GM19035 (cell line): ENCODE data around the gene RRP8.

Experiments used
- ATAC-seq: cut with Tn5 transposase; IDR thresholded peaks from one replicate; pipeline ENCODE4 v1.9.1; 2021; ENCODE audit not compliant: unreplicated experiment

The RRP8 gene

GRCh38 chr11:6570691-6571427 lies 32.6 kb downstream of the RRP8 start:
- ATAC-seq = no peak

DNA sequence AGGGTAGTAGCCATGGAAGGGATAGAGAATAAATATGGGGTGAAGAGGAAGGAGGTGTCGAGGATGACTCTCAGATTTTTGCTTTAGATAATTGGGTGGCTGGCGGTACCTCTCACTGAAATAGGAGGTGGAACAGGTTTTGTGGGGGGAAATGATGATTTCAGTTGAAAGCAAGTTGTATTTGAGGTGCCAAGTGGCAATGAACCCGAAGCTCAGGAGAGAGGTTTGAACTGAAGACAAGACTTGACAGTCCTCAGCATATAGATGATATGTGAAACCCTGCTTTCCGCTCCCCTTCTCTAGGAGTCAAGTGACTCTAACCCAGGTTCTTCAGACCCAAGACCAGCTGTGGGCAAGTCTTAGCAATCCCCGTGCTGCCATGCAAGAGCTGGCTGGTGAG lies 33.7 kb downstream of the RRP8 start:
- ATAC-seq = no peak

- no peak for ATAC-seq
Observed at GRCh38 chr11:6568191-6568918, 35.1 kb downstream of the RRP8 start.

- no peak for ATAC-seq
Observed at GRCh38 chr11:6567371-6567745, 36.1 kb downstream of the RRP8 start.

- ATAC-seq = no peak
Observed at GRCh38 chr11:6566704-6567370, 36.6 kb downstream of the RRP8 start.

- no peak for ATAC-seq
Observed at GRCh38 chr11:6565988-6566703, 37.3 kb downstream of the RRP8 start.

DNA sequence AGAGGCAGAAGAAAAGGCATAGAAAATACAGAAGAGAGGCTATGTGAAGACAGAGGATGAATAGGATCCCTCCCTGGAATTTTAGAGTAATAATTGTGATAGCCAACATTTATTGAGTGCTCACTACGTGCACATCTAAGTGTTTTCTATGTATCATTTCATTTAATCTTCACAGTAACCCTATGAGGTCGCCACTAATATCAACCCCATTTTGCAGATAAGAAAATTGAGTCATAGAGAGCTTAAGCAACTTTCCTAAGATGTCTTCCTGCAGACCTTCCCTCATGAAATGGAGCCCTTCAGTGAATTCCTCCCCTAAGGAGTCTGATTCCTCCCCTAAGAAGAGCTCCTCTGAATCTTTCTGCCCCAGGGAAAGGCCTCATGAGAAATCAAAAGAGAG lies 38.1 kb downstream of the RRP8 start:
- no peak for ATAC-seq

GRCh38 chr11:6563667-6564066 lies 39.7 kb downstream of the RRP8 start:
- no peak for ATAC-seq

- no peak for ATAC-seq
Observed at GRCh38 chr11:6563121-6563619, 40.2 kb downstream of the RRP8 start.

DNA sequence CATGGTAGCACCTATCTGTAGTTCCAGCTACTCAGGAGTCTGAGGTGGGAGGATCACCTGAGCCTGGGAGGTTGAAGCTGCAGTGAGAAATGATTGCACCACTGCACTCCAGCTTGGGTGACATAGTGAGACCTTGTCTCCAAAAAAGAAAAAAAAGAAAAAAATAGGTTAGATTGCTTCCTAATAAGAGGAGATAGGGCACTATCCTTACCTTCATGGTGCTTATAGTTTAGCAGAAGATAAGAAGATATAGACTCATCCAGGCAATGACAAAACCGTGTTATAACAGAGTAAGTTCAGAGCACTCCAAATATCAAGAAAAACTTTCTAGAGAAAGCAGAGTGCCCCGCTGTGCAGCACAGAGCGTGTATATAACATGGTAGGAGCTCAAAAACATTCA lies 42.1 kb downstream of the RRP8 start:
- no peak for ATAC-seq

DNA sequence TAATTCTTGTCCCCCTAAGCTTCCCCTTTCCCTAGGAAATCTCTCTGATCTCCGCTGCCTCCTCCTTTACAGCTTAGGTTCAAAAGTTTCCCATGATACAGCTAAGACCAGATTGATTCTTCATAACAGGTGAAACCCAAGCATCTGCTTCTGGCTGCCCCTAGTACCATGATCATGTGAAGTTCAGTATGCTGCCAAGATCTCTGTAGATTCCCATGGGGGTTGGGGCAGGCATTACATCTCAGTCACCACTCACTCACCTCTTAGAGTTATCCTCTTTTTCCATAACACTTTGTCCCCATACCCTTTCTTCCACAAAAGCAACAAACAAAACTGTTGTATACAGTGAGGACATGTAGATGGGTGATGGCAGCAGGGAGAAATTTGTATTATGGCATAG lies 44.0 kb downstream of the RRP8 start:
- ATAC-seq = no peak

DNA sequence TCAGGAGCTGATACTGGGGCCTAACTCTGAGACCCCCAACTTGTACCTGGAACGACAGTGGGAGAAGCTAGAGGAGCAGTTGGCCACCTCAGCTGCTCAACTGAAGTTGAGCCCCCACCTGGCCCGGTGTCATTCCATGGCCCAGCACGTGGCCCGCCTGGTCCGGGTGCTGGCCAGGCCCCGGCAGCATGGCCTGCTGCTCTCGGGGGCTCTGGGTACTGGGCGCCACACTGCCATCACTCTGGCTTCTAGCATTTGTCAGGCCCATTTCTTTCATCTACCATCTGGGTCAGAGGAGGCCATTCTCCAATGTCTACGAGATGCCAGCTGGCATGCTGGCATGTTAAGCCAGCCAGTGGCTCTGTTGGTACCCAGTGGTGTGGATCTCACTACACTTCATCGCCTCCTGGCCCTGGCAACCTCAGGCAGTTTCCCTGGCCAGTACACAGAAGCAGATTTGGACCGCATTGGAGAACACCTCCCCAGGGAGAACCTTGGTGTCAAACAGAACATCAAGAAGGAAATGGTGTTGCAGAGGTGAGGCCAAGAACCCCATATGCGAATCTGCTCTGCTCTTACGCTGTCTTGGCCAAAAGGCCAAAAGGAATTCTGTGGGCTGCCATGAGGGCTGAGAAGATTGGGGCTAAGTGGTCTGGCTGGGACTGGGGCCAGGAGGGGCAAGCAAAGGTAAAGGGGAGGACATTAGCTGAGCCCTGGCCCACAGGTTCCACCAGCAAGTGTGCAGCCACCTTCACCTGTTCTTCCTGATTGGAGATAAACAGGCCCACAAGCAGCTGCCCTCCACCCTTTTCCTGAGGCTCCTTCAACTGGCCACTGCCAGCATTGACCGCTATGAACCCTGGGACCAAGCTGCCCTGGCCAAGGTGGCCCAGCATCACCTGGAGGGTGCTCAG lies 45.4 kb downstream of the RRP8 start:
- no peak for ATAC-seq

DNA sequence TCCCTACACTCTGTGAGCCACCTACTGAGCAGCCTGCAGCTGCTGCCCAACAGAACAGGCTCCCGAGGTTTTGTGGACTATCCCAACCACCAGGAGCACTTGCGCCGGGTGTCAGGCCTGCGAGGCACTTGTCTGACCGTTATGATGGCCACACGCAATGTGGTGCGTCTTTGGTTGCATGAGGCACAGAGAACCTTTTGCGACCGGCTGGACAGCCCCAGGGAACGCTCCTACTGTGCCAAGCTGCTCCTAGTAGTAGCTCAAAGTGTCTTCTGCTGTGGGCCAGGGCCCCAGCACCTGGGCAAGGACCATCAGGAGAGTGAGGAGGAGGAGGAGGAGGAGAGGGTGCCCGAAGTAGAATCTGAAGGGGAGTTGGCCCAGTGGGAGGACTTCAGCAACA lies 46.4 kb downstream of the RRP8 start:
- ATAC-seq = no peak

- no peak for ATAC-seq
Observed at GRCh38 chr11:6556139-6556949, 47.1 kb downstream of the RRP8 start.

- no peak for ATAC-seq
Observed at GRCh38 chr11:6554828-6555706, 48.3 kb downstream of the RRP8 start.

- ATAC-seq = no peak
Observed at GRCh38 chr11:6553634-6554033, 49.8 kb downstream of the RRP8 start.

GRCh38 chr11:6548641-6549040 lies 54.8 kb downstream of the RRP8 start:
- no peak for ATAC-seq

DNA sequence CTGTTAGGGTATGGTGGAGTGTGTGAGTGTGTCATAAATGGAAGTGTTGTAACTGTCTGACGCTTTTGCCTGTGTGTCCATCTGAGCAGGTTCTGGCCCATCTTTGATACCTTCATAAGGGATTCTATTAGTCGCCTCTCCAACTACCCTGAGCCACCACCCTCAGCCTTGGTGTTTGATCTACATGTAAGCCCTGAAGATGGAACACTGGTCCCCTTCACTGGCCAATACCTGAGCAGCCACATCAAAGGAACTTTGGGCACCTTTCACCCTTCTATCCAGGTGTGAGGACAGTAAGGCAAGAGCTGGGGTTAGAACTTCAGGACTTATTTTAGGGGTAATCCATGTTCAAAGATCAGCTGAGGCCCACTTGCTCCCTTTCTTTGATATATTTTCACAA lies 55.3 kb downstream of the RRP8 start:
- no peak for ATAC-seq
